RKO (cell line): ENCODE data around the gene DUXB.

Source experiments
- DNase-seq: peaks from one replicate; pipeline ENCODE4 v3.0.0-alpha.2; 2016; ENCODE audit warnings: low spot score

Gene DUXB

GRCh38 chr16:75701361-75701760, at the start of gene DUXB:
TSS of gene DUXB (minus strand) at chr16:75701461. CDS start at chr16:75701418, 43 bp downstream.
- DNase-seq = no peak

GRCh38 chr16:75750528-75750927, 49.3 kb upstream of the DUXB start:
- no peak for DNase-seq

- no peak for DNase-seq
Observed at GRCh38 chr16:75746359-75746758, 45.1 kb upstream of the DUXB start.

GRCh38 chr16:75745823-75746222, 44.6 kb upstream of the DUXB start:
- DNase-seq = no peak

GRCh38 chr16:75745242-75745641, 44.0 kb upstream of the DUXB start:
- no peak for DNase-seq

GRCh38 chr16:75742424-75743047, 41.3 kb upstream of the DUXB start:
- DNase-seq = peak; percentile 21

- no peak for DNase-seq
Observed at GRCh38 chr16:75733305-75734211, 32.3 kb upstream of the DUXB start.

GRCh38 chr16:75732871-75733270, 31.6 kb upstream of the DUXB start:
- DNase-seq = no peak

GRCh38 chr16:75727221-75727620, 26.0 kb upstream of the DUXB start:
- no peak for DNase-seq

GRCh38 chr16:75726390-75726789, 25.1 kb upstream of the DUXB start, which contains the start of gene CPHXL:
TSS of gene CPHXL (minus strand) at chr16:75726490. CDS start at chr16:75726442, 48 bp downstream.
- DNase-seq = no peak

GRCh38 chr16:75718452-75718851, 17.2 kb upstream of the DUXB start:
- no peak for DNase-seq

GRCh38 chr16:75714661-75715060, 13.4 kb upstream of the DUXB start:
- DNase-seq = no peak

- no peak for DNase-seq
Observed at GRCh38 chr16:75710344-75710743, 9.1 kb upstream of the DUXB start.

- peak; percentile 30 for DNase-seq
Observed at GRCh38 chr16:75703306-75703705, 2.0 kb upstream of the DUXB start.

GRCh38 chr16:75702242-75702641, 981 bp upstream of the DUXB start:
- DNase-seq = no peak

- no peak for DNase-seq
Observed at GRCh38 chr16:75697571-75697970, 3.7 kb downstream of the DUXB start.

GRCh38 chr16:75695708-75696107, 5.6 kb downstream of the DUXB start:
- DNase-seq = no peak

GRCh38 chr16:75687361-75687760, 13.9 kb downstream of the DUXB start:
- DNase-seq = no peak

GRCh38 chr16:75682308-75682707, 19.0 kb downstream of the DUXB start:
- no peak for DNase-seq

GRCh38 chr16:75679366-75679765, 21.9 kb downstream of the DUXB start:
- DNase-seq = no peak

GRCh38 chr16:75676909-75677308, 24.4 kb downstream of the DUXB start, which contains the start of gene CPHXL2:
TSS of gene CPHXL2 (minus strand) at chr16:75677009. CDS start at chr16:75676999, 10 bp downstream.
- DNase-seq = no peak

- DNase-seq = no peak
Observed at GRCh38 chr16:75667503-75667902, 33.8 kb downstream of the DUXB start.

GRCh38 chr16:75660726-75661302, 40.4 kb downstream of the DUXB start:
- no peak for DNase-seq
